HTR-8/SVneo (cell line): ENCODE measurements around the gene C1orf21.

ENCODE experiments used
- DNase-seq: peaks from one replicate; pipeline ENCODE4 v3.0.0; 2011; ENCODE audit warnings: low spot score, mixed read lengths; ENCODE audit not compliant: insufficient read length
- FAIRE-seq: peaks from 2 replicates; lab custom pipeline; 2011; peaks lifted over from hg19 to GRCh38; lab: Jason Lieb, UNC

Gene C1orf21

DNA sequence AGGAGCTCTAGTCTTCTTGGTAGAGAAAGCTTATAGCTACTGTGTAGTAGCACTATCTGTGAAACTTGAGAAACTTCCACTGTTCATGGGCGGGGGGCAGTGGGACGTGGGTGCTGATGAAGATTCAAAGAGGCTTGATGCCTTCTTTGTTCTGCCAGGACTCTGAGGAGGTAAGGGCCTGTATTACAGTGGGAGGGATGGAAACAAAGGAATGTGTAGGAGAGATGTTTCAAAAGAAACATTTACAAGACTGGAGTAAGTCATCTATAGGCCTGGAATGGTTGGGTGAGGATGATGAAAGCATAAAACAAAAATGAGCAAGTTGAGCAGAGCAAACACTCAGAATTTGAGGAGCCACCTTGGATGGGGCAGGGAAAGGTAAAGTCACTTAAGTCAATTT, 89.4 kb downstream of the C1orf21 start:
- DNase-seq: no peak
- FAIRE-seq: no peak

GRCh38 chr1:184479435-184480167, 92.8 kb downstream of the C1orf21 start:
- FAIRE-seq (no peak), DNase-seq (no peak)

DNA sequence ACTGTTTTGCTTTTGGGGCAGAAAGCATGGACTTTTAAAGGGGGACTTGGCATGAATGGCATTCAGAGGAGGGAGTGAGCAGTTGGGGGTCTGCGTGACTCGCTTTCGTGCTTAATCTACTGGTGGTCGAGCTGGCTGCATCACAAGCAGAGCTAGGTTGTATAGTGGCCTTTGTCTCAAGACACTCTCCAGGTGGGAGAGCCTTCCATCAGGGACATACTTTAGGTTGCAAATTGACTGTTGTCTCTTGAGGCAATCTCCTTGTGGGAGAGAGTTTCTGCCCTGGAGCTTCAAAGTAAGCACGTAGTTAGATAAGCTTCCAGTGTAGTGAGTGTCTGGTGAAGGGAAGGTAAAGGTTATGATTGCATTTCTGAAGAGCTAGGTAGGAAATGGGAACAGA, 93.9 kb downstream of the C1orf21 start:
- FAIRE-seq: no peak
- no peak for DNase-seq

DNA sequence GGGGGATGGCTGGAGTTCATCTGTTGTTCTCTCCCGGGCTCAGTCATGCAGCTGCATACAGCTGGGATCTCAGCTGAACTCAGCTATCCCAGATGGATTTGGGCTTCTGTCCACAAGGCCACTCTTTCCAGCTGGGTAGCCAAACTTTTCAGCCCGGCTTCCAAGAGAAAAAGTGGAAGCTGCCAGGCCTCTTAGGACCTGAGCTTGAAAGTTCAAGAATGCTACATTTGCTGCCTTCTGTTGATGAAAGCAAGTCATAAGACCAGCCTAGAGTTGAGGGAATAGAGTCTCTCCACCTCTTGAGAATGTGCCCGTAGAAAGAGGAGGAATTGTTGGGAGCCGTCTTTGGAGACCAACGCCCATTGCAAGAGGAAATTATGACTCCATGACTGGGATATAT, 95.3 kb downstream of the C1orf21 start:
- FAIRE-seq (no peak), DNase-seq (no peak)

GRCh38 chr1:184483101-184483683, 96.4 kb downstream of the C1orf21 start:
- DNase-seq (peak; percentile 32), FAIRE-seq (no peak)

GRCh38 chr1:184485751-184486723, 99.2 kb downstream of the C1orf21 start:
- DNase-seq (no peak), FAIRE-seq (no peak)

DNA sequence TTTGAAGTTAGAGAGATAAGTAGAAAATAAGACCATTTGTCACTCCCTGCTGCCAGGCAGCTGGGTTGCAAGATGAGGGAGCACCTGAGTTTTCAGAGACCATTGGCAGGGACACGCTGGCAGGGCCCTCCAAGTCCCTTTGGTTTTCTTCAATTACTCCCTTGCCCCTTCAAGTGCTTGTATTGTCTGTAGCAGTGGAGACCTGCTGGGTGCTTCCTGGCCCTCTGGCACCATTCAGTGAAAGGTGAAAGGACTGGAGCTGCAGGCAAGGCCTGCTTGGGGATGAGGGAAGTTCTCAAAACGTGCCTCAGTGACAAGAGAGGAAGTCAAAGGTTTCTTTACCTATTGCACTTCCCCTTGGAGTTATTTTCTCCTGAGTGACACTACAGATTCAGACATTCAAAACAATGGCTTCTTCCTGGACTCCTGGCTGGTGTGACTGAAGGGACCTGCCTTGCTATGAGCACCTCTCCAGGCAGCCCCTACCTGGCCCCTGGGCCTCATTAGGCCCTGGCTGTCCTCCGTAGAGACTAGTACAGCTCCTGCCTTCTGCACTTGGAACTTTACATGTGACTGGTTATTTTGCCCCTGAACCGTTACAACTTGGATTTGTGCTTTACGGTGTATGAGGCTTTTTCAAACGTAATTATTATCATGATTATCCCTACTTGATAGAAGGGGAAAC, 100.1 kb downstream of the C1orf21 start:
- no peak for DNase-seq
- no peak for FAIRE-seq

DNA sequence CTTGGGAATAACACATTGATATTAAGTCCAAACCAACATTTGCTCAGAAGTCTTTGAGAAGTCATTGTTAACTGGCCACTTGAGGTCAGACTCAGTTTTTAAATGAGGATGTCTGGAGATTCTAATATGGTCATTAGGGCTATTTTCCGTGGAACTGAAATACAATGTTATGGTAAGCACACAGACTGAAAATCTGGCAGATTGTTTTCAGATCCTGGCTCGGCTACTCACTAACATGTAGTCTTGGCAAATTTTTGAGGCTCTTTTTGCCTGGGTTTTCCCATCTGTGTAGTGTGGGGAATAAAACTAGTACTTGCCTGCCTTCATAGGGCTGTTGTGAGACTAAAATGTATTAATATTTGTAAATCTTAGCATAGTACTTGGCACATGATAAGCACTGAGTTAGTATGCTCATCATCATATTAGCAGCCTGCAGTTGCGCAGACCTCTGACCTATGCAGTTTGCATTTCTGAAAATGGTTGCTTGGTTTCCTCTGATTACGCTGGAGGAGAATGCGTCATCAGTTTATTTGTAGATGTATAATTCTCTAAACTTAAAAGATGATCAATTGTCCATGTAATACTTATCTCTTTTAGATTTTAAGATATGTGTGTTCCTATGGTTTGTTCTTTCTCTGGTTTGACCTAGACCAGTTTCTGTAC, 100.8 kb downstream of the C1orf21 start:
- FAIRE-seq (no peak), DNase-seq (no peak)

- DNase-seq (no peak), FAIRE-seq (no peak)
Observed at GRCh38 chr1:184489908-184490307, 103.1 kb downstream of the C1orf21 start.

- FAIRE-seq (no peak), DNase-seq (no peak)
Observed at GRCh38 chr1:184492536-184492935, 105.7 kb downstream of the C1orf21 start.

DNA sequence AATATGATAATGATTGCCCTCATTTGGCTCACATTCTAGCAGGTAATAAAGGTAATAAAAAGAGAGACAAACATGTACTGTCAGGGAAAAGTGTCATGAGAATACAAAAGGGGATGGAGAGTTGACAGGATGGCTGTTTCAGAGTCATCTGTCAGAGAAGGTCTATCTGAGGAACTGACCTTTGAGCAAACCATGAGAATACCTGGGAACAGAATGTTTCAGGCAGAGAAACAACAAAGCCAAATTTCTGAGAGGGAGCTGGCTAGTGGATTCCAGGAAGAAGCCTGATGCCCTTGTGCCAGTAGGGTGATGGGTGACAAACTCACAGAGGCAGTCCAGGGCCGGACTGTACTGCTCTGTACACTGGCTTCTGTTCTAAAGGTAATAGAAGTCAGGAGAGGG, 107.2 kb downstream of the C1orf21 start:
- FAIRE-seq (no peak), DNase-seq (no peak)

DNA sequence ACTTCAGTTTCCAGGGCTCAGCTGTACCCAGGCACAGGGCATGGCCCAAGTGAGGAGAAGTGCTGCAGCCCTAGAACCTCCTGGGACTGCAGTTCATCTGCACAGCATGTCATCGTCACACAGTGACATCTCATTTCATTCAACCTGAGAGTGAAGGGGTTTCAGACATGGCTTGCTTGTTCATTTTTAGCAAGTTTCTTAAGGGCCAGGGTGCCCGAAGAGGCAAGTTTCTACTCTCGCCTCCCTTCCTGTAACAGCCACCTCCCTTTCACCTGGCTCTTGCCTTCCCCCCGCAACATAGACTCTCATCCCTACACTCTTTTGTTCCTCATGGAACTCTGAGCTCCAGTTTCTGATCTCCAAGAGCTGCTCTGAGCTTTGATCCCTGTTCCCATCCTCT, 108.1 kb downstream of the C1orf21 start:
- DNase-seq (no peak), FAIRE-seq (no peak)

DNA sequence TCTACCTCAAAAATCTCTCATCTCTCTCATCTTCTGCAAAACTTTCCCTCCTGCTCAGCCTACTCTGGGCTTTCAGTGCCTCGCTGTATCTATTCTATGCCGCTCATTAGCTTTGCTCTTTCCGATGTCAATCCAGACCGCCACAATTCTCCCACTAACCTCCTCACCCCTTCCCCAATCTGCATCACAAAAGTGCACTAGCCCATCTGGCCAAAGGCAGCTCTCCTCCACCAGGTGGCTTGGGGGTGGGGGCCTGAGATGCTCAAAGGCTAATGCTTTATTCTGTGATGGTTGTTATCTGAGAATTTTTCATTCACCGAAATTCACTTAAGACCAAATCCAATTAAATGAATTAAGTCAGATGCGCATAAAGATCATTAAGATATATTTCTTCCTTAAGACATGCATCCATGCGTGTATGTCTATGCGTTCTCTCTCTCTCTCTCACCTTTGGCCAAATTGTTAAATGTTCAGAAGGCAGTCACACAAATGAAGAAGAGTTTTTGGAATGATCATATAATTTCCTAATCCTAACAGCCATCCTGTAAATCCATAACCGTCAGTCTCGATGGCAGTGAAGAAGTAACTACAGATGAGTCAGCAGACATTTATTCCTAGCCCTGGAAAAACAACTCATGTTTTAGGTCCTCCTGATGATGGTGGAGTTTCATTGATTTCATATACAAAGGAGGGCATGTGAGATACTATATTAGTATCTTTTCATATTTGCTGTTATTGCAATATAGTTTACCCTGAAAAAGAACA, 111.3 kb downstream of the C1orf21 start:
- FAIRE-seq (no peak), DNase-seq (no peak)

- FAIRE-seq (no peak), DNase-seq (no peak)
Observed at GRCh38 chr1:184499616-184500015, 112.8 kb downstream of the C1orf21 start.

DNA sequence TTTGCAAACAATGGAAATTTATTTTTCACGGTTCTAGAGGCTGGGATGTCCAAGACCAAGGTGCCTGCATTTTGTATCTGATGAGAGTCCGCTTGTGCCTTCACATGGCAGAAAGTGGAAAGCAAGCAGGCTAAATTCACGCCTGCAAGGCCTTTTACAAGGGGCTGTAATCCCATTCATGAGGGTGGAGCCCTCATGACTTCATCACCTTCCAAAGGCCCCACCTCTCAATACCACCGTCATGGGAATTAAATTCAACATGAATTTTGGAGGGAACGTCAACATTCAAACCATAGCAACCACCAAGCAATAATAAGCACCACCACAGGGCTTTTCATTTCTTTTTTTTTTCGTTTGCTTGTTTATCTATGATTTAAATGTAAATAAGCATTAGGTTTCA, 115.3 kb downstream of the C1orf21 start:
- FAIRE-seq: no peak
- no peak for DNase-seq

GRCh38 chr1:184503221-184503749, 116.5 kb downstream of the C1orf21 start:
- DNase-seq (no peak), FAIRE-seq (no peak)

GRCh38 chr1:184504040-184504954, 117.5 kb downstream of the C1orf21 start:
- FAIRE-seq: no peak
- no peak for DNase-seq

GRCh38 chr1:184504955-184505338, 118.1 kb downstream of the C1orf21 start:
- no peak for DNase-seq
- no peak for FAIRE-seq
